ENCODE measurements around the gene VAT1L. TPM values are rescaled to one million over a fixed set of nuclear protein-coding genes. Genes with fewer than 3 reads are reported as not detected.

VAT1L gene
- total and polyA plus RNA-seq, 9 donors: 0.05 to 2.3 (median 0.23) TPM

DNA sequence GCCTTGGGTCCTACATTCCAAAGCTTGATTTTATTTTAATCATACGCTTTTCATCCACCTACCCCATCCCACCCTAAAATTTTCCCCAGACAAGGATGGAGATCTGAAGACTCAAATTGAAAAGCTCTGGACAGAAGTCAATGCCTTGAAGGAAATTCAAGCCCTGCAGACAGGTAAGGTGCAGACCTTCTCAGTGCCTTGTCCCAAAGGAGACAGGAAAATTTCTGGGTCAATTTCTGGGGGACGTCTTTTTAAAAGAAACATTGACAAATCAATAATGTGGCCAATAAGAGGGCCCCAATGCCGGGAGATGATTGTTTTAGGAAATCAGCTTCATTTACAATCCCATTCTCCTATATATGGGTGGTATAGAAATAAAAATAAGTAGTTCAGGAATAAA lies 239.7 kb downstream of the VAT1L start:
- intact Hi-C loops (cut with DNase I): no loop called here
- H3K27ac ChIP-seq: no peak overlapping the region
- WGBS, 3 donors: 30 to 57% (median 46%) methylated on average over 3 of the region's 3 CpGs
- H3K9me3 ChIP-seq: no peaks in the 10 kb centered on the region
- H3K27me3 ChIP-seq: no peaks in the 10 kb centered on the region
- no peaks in the 10 kb centered on the region for H3K36me3 ChIP-seq
- TF ChIP-seq, protein P1, sequence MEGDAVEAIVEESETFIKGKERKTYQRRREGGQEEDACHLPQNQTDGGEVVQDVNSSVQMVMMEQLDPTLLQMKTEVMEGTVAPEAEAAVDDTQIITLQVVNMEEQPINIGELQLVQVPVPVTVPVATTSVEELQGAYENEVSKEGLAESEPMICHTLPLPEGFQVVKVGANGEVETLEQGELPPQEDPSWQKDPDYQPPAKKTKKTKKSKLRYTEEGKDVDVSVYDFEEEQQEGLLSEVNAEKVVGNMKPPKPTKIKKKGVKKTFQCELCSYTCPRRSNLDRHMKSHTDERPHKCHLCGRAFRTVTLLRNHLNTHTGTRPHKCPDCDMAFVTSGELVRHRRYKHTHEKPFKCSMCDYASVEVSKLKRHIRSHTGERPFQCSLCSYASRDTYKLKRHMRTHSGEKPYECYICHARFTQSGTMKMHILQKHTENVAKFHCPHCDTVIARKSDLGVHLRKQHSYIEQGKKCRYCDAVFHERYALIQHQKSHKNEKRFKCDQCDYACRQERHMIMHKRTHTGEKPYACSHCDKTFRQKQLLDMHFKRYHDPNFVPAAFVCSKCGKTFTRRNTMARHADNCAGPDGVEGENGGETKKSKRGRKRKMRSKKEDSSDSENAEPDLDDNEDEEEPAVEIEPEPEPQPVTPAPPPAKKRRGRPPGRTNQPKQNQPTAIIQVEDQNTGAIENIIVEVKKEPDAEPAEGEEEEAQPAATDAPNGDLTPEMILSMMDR (IDR thresholded peaks at IDR 0.05): no peak
- TF ChIP-seq EP300 (IDR thresholded peaks at IDR 0.05) (no peak), POLR2A (IDR thresholded peaks at IDR 0.05) (no peak)
- no peak overlapping the region for H3K4me3 ChIP-seq
- DNase-seq: no peak
- no peaks in the 10 kb centered on the region for H3K4me1 ChIP-seq (ENCODE audit: insufficient read depth)

Other genes with a start within 250 kb of the VAT1L start
- gene NUDT7, start 66.0 kb upstream of the VAT1L start, total RNA-seq: 1 to 10 TPM; 4.9 to 6.1 (median 5.7) TPM
- 10 to 100 TPM in 1 of 2 donors, 1 to 10 TPM in 1; 7.8 to 12.3 TPM for gene NUDT7, start 66.0 kb upstream of the VAT1L start, polyA plus RNA-seq
- not detected for gene CLEC3A, start 234.0 kb downstream of the VAT1L start, total RNA-seq
- gene CLEC3A, start 234.0 kb downstream of the VAT1L start, polyA plus RNA-seq: not detected

Measured in ovary (tissue), 9 donors.